HEK293 (cell line): Measurements from ENCODE around the gene CARS1.

Experiments
- CTCF ChIA-PET: fragments of 350-600 bp; formaldehyde crosslinking; extraction: SDS; loops from one replicate; lab custom pipeline; 2021; ENCODE audit warnings: antibody characterized with exemption; lab: Yijun Ruan, JAX
- POLR2A ChIA-PET: fragments of 300-600 bp; formaldehyde crosslinking; extraction: SDS; loops from one replicate; lab custom pipeline; 2020; ENCODE audit warnings: antibody characterized with exemption, inconsistent platforms; lab: Yijun Ruan, JAX
- H3K27ac ChIP-seq: fragments of 200-500 bp; sonication (Bioruptor generic); 2 replicates; pipeline ENCODE4 v1.5.1; 2014; ENCODE audit warnings: low read depth, low read length, control low read depth, inconsistent platforms; ENCODE audit errors: extremely low read depth
- H3K36me3 ChIP-seq, 2 experiments: fragments of 200-500 bp in 1 of 2; sonication (Bioruptor generic) in 1 of 2; 1 replicate in 1 of 2; 2 replicates in 1 of 2; pipeline ENCODE4 v1.5.1; 2014 to 2017; ENCODE audit warnings: inconsistent platforms in 2 of 2, low read length in 2 of 2; ENCODE audit not compliant: control insufficient read depth in 2 of 2, insufficient read depth in 1 of 2
- H3K4me1 ChIP-seq: fragments of 200-500 bp; sonication (Bioruptor generic); 2 replicates; pipeline ENCODE4 v1.5.1; 2014; ENCODE audit warnings: mild to moderate bottlenecking, low read length, inconsistent platforms; ENCODE audit not compliant: control insufficient read depth, insufficient read depth
- H3K4me3 ChIP-seq: 2 replicates; pipeline ENCODE4 v1.5.1; 2011; ENCODE audit warnings: low read depth, mild to moderate bottlenecking, control low read depth, low read length, moderate library complexity
- H3K9me3 ChIP-seq: fragments of 200-500 bp; sonication (Bioruptor generic); 2 replicates; pipeline ENCODE4 v1.5.1; 2014; ENCODE audit warnings: low read depth, low read length, inconsistent platforms; ENCODE audit not compliant: control insufficient read depth, insufficient read depth
- ATF2 ChIP-seq: fragments of 450-650 bp; formaldehyde crosslinking; IDR thresholded peaks from 2 replicates; pipeline ENCODE4 v1.5.1; 2016; ENCODE audit warnings: missing biosample characterization, missing genetic modification characterization, low read depth
- BCL11B ChIP-seq: fragments of 450-650 bp; formaldehyde crosslinking; IDR thresholded peaks from 2 replicates; pipeline ENCODE4 v1.5.1; 2016; ENCODE audit warnings: low read depth, missing biosample characterization, missing genetic modification characterization
- GLI4 ChIP-seq: fragments of 450-650 bp; formaldehyde crosslinking; IDR thresholded peaks from 2 replicates; pipeline ENCODE4 v1.5.1; 2016; ENCODE audit warnings: missing biosample characterization, missing genetic modification characterization
- GLIS1 ChIP-seq: fragments of 450-650 bp; formaldehyde crosslinking; IDR thresholded peaks from 2 replicates; pipeline ENCODE4 v1.5.1; 2016; ENCODE audit warnings: missing biosample characterization, missing genetic modification characterization
- KLF1 ChIP-seq: fragments of 450-650 bp; formaldehyde crosslinking; IDR thresholded peaks from 2 replicates; pipeline ENCODE4 v1.5.1; 2016; ENCODE audit warnings: missing biosample characterization, missing genetic modification characterization
- PRDM4 ChIP-seq: fragments of 450-650 bp; formaldehyde crosslinking; IDR thresholded peaks from 2 replicates; pipeline ENCODE4 v1.5.1; 2017; ENCODE audit warnings: missing biosample characterization, missing genetic modification characterization
- REPIN1 ChIP-seq: fragments of 450-650 bp; formaldehyde crosslinking; IDR thresholded peaks from 2 replicates; pipeline ENCODE4 v1.5.1; 2017; ENCODE audit warnings: missing biosample characterization, missing genetic modification characterization, low read depth
- SALL2 ChIP-seq: fragments of 450-650 bp; formaldehyde crosslinking; IDR thresholded peaks from 2 replicates; pipeline ENCODE4 v1.5.0; 2017; ENCODE audit warnings: missing biosample characterization, mild to moderate bottlenecking, missing genetic modification characterization, borderline replicate concordance
- SCRT1 ChIP-seq: fragments of 450-650 bp; formaldehyde crosslinking; IDR thresholded peaks from 2 replicates; pipeline ENCODE4 v1.5.1; 2016; ENCODE audit warnings: missing biosample characterization, missing genetic modification characterization, borderline replicate concordance
- SETDB1 ChIP-seq: IDR thresholded peaks from one replicate; pipeline ENCODE4 v1.6.1; 2017; ENCODE audit warnings: mild to moderate bottlenecking, low read length, moderate library complexity, mixed read lengths; ENCODE audit not compliant: insufficient read length
- SP2 ChIP-seq: fragments of 450-650 bp; formaldehyde crosslinking; IDR thresholded peaks from 2 replicates; pipeline ENCODE4 v1.5.1; 2016; ENCODE audit warnings: missing biosample characterization, missing genetic modification characterization
- WT1 ChIP-seq: fragments of 450-650 bp; formaldehyde crosslinking; IDR thresholded peaks from 2 replicates; pipeline ENCODE4 v1.5.1; 2016; ENCODE audit warnings: missing biosample characterization, missing genetic modification characterization
- ZBTB17 ChIP-seq: fragments of 450-650 bp; formaldehyde crosslinking; IDR thresholded peaks from 2 replicates; pipeline ENCODE4 v1.5.1; 2016; ENCODE audit warnings: missing biosample characterization, missing genetic modification characterization
- ZBTB44 ChIP-seq: fragments of 450-650 bp; IDR thresholded peaks from 2 replicates; pipeline ENCODE4 v1.5.1; 2018; ENCODE audit warnings: missing biosample characterization, mild to moderate bottlenecking, missing genetic modification characterization
- ZBTB48 ChIP-seq: fragments of 450-650 bp; formaldehyde crosslinking; IDR thresholded peaks from 2 replicates; pipeline ENCODE4 v1.5.1; 2016; ENCODE audit warnings: missing biosample characterization, missing genetic modification characterization
- ZEB2 ChIP-seq: fragments of 450-650 bp; formaldehyde crosslinking; IDR thresholded peaks from 2 replicates; pipeline ENCODE4 v1.5.1; 2016; ENCODE audit warnings: missing biosample characterization, missing genetic modification characterization
- ZFP41 ChIP-seq: fragments of 450-650 bp; formaldehyde crosslinking; IDR thresholded peaks from 2 replicates; pipeline ENCODE4 v1.5.1; 2016; ENCODE audit warnings: missing biosample characterization, missing genetic modification characterization, borderline replicate concordance
- ZNF10 ChIP-seq: fragments of 450-650 bp; formaldehyde crosslinking; IDR thresholded peaks from 2 replicates; pipeline ENCODE4 v1.5.1; 2017; ENCODE audit warnings: missing biosample characterization, missing genetic modification characterization
- ZNF155 ChIP-seq: fragments of 450-650 bp; formaldehyde crosslinking; IDR thresholded peaks from 2 replicates; pipeline ENCODE4 v1.5.1; 2016; ENCODE audit warnings: missing biosample characterization, missing genetic modification characterization
- ZNF157 ChIP-seq: fragments of 450-650 bp; formaldehyde crosslinking; IDR thresholded peaks from 2 replicates; pipeline ENCODE4 v1.5.1; 2016; ENCODE audit warnings: missing biosample characterization, missing genetic modification characterization
- ZNF2 ChIP-seq: fragments of 450-650 bp; formaldehyde crosslinking; IDR thresholded peaks from 2 replicates; pipeline ENCODE4 v1.5.1; 2016; ENCODE audit warnings: missing biosample characterization, missing genetic modification characterization
- ZNF518A ChIP-seq: fragments of 450-650 bp; formaldehyde crosslinking; conservative IDR thresholded peaks from 2 replicates; pipeline ENCODE4 v1.5.1; 2016; ENCODE audit warnings: low read depth, missing biosample characterization, missing genetic modification characterization
- ZNF529 ChIP-seq: fragments of 450-650 bp; formaldehyde crosslinking; IDR thresholded peaks from 2 replicates; pipeline ENCODE4 v1.5.1; 2017; ENCODE audit warnings: missing genetic modification characterization, missing biosample characterization; ENCODE audit not compliant: insufficient replicate concordance
- ZNF664 ChIP-seq: fragments of 450-650 bp; formaldehyde crosslinking; IDR thresholded peaks from 2 replicates; pipeline ENCODE4 v1.5.1; 2016; ENCODE audit warnings: missing biosample characterization, missing genetic modification characterization
- ZNF704 ChIP-seq: fragments of 450-650 bp; formaldehyde crosslinking; IDR thresholded peaks from 2 replicates; pipeline ENCODE4 v1.5.1; 2016; ENCODE audit warnings: missing biosample characterization, missing genetic modification characterization
- ZNF791 ChIP-seq: fragments of 450-650 bp; formaldehyde crosslinking; IDR thresholded peaks from 2 replicates; pipeline ENCODE4 v1.5.1; 2016; ENCODE audit warnings: missing biosample characterization, missing genetic modification characterization

CARS1 gene

GRCh38 chr11:2992234-2992996, 64.8 kb downstream of the CARS1 start, which contains the start of gene NAP1L4:
Gene NAP1L4 (minus strand): TSS chr11:2992329. CDS start chr11:2979220, 13,109 bp downstream.
- H3K4me3 ChIP-seq = peak within 1 kb of the TSS; percentile 87
- CTCF ChIA-PET = interaction anchor here (1.0 to 1.3 kb wide), 2 partner anchors 16 to 32 kb away, joined by 3 read pairs; no protein-coding TSS in a partner anchor
- TF ChIP-seq ZNF791 (tag by site-specific recombination) = no peak
- no peak for TF ChIP-seq BCL11B
- TF ChIP-seq ZNF518A (tag by site-specific recombination) = no peak; the same call in 1 of the 2 replicates
- no peak for TF ChIP-seq ZNF155 (tag by site-specific recombination)
- TF ChIP-seq ZNF664 (tag by site-specific recombination) = no peak
- TF ChIP-seq ATF2 (tag by site-specific recombination) = no peak
- TF ChIP-seq ZBTB44 = no peak
- no peak for TF ChIP-seq ZNF10 (tag by site-specific recombination)
- TF ChIP-seq ZBTB48 (tag by site-specific recombination) = 0 out of 2 replicates have a peak, but pooled peaks have one; percentile 61
- TF ChIP-seq SP2 (tag by site-specific recombination) = peak; percentile 85
- TF ChIP-seq WT1 (tag by site-specific recombination) = 0 out of 2 replicates have a peak, but pooled peaks have one; percentile 15
- TF ChIP-seq ZNF157 (tag by site-specific recombination) = no peak
- no peak for TF ChIP-seq GLI4 (tag by site-specific recombination)
- no peak for TF ChIP-seq ZNF704 (tag by site-specific recombination)
- no peak for TF ChIP-seq SCRT1
- TF ChIP-seq ZNF2 (tag by site-specific recombination) = no peak
- TF ChIP-seq REPIN1 (tag by site-specific recombination) = no peak
- no peak for TF ChIP-seq ZFP41 (tag by site-specific recombination)
- no peak for TF ChIP-seq SALL2 (tag by site-specific recombination)
- TF ChIP-seq SETDB1 = no peak
- peak; percentile 69 for TF ChIP-seq ZEB2 (tag by site-specific recombination)
- TF ChIP-seq GLIS1 (tag by site-specific recombination) = peak; percentile 89
- TF ChIP-seq PRDM4 (tag by site-specific recombination) = no peak; the same call in 1 of the 2 replicates
- TF ChIP-seq ZNF529 = no peak
- 0 out of 2 replicates have a peak, but pooled peaks have one; percentile 24 for TF ChIP-seq ZBTB17 (tag by site-specific recombination)
- TF ChIP-seq KLF1 (tag by site-specific recombination) = peak; percentile 63

More at GRCh38 chr11:2992234-2992996, 64.8 kb downstream of the CARS1 start, which contains the start of gene NAP1L4:
- Histone ChIP-seq H3K27ac (peak within 1 kb of the TSS; percentile 67), H3K36me3 (peaks cover 0 to 12% of the 10 kb centered on the region in 2 experiments; a peak in 1 of 3 replicates), H3K4me1 (no peaks in the 10 kb centered on the region), H3K9me3 (no peaks in the 10 kb centered on the region)
- POLR2A ChIA-PET = interaction anchor here (0.6 to 3.1 kb wide), 18 partner anchors 9 to 458 kb away, joined by 3 to 22 read pairs (median 4); partner anchors contain the start of genes CARS1 and PHLDA2
